Suppressor macrophage (primary cell): ENCODE results near the gene RANBP3L.

Experiments
- DNase-seq, 4 experiments: peaks; one replicate each; pipeline ENCODE4 v3.0.0-alpha.2; 2020 to 2022

The RANBP3L gene

GRCh38 chr5:36242534-36243485, 58.9 kb downstream of the RANBP3L start:
- peak in 2 of 4 experiments; percentile 2 to 3 for DNase-seq

GRCh38 chr5:36241631-36242533, 59.8 kb downstream of the RANBP3L start, which contains the start of gene NADK2:
Gene NADK2 (minus strand): TSS chr5:36241925. CDS start chr5:36241798, 127 bp downstream.
- DNase-seq, result peak; percentile 97 to 98 (median 98)

- peak; percentile 42 to 64 (median 56) for DNase-seq
Measured at GRCh38 chr5:36240779-36241630, 60.7 kb downstream of the RANBP3L start.

- DNase-seq, result no peak
Measured at GRCh38 chr5:36239370-36240293, 62.1 kb downstream of the RANBP3L start.

GRCh38 chr5:36238502-36239295, 63.0 kb downstream of the RANBP3L start:
- no peak for DNase-seq

GRCh38 chr5:36237751-36238150, 64.0 kb downstream of the RANBP3L start:
- no peak for DNase-seq

- DNase-seq, result peak in 3 of 4 experiments; percentile 3 to 39 (median 35)
Measured at GRCh38 chr5:36236801-36237200, 64.9 kb downstream of the RANBP3L start.

GRCh38 chr5:36232533-36232932, 69.2 kb downstream of the RANBP3L start:
- no peak for DNase-seq

- DNase-seq, result no peak
Measured at GRCh38 chr5:36230151-36230790, 71.4 kb downstream of the RANBP3L start.

- no peak for DNase-seq
Measured at GRCh38 chr5:36228505-36228904, 73.2 kb downstream of the RANBP3L start.

- DNase-seq, result no peak
Measured at GRCh38 chr5:36227046-36227445, 74.7 kb downstream of the RANBP3L start.

- no peak for DNase-seq
Measured at GRCh38 chr5:36222620-36223019, 79.1 kb downstream of the RANBP3L start.

GRCh38 chr5:36217988-36218387, 83.7 kb downstream of the RANBP3L start:
- no peak for DNase-seq

GRCh38 chr5:36217567-36217966, 84.1 kb downstream of the RANBP3L start:
- DNase-seq, result no peak

- no peak for DNase-seq
Measured at GRCh38 chr5:36215910-36216309, 85.8 kb downstream of the RANBP3L start.

GRCh38 chr5:36214436-36214835, 87.3 kb downstream of the RANBP3L start:
- DNase-seq, result peak in 1 of 4 experiments; percentile 4

- no peak for DNase-seq
Measured at GRCh38 chr5:36209664-36210063, 92.0 kb downstream of the RANBP3L start.

GRCh38 chr5:36208786-36209185, 92.9 kb downstream of the RANBP3L start:
- no peak for DNase-seq

GRCh38 chr5:36206913-36207312, 94.8 kb downstream of the RANBP3L start:
- no peak for DNase-seq

GRCh38 chr5:36205329-36205728, 96.4 kb downstream of the RANBP3L start:
- DNase-seq, result no peak
